Activated CD8-positive, alpha-beta memory T cell treated with anti-CD3 and anti-CD28 coated beads, Interleukin-2, amount 50 U/mL, for 1 hour (primary cell): ENCODE results near the gene PRKCH.

ENCODE experiments used
- DNase-seq: peaks from one replicate; pipeline ENCODE4 v3.0.0-alpha.2; 2020; ENCODE audit errors: extremely low read depth

Gene PRKCH

DNA sequence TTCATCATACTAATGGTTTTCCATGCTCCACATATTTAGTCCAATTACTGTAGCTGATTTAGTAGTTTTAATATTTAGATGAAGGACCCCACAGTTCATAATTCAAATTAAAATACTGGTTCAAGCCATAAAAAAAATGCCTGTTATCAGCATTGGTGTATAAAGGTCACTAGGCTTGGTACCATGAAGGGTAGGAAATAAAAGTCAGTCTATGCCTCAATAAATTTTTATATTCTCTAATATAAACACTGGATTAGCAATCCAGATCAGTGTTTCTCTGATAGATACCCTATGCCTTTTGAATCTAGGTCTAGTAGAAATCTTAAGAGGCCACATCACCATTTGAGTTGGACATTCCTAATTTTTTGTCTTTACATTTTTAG, 210.7 kb downstream of the PRKCH start:
- no peak for DNase-seq

DNA sequence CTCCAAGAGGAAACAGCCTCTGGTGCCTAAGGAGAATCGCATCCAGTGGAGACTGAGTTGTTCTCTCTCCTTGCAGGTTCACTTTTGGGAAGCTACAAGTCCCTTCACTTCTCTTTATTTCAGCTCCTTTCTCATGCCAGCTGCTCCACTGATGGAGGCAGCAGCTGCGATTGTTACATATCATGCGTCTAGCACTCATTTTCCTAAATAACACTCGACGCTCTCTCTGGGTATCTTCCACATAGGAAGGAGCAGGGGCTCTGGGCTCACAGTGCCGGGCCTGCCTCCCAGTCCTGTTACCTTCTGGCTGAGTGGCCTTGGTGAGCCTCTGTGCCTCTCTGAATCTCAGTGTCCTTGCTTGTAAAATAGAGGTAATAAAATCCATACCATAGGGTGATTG, 211.4 kb downstream of the PRKCH start:
- DNase-seq: no peak

DNA sequence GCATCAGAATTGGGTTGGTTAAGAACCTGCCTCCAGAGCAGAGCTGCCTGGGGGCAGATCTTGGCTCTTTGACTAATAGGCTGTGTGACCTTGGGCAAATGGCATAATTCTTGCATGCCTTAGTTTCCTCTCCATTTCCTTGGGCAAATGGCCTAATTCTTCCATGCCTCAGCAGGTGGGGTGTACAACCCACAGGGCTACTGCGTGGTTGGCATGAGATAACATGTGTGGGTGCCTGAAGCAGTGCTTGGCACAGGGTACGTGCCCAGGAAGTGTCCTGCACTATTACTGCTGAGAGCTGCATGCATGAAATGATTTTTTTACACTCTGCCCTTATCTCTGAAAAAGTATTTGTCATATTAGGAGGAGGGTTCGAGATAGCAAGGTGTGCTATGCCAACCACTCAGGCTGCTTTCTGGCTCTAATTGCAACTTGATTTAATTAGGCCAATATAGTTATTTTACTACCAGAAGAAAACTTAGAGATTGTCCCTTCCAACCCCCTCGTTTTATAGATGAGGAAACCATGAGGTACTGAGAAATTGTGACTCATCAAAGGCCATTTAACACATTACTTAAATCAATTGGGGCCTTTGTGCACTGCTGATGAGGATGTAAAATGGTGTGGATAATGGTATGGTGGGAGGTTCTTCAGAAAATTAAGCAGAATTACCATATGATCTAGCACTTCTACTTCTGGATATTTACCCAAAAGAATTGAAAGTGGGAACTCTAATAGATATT, 212.3 kb downstream of the PRKCH start:
- no peak for DNase-seq

DNA sequence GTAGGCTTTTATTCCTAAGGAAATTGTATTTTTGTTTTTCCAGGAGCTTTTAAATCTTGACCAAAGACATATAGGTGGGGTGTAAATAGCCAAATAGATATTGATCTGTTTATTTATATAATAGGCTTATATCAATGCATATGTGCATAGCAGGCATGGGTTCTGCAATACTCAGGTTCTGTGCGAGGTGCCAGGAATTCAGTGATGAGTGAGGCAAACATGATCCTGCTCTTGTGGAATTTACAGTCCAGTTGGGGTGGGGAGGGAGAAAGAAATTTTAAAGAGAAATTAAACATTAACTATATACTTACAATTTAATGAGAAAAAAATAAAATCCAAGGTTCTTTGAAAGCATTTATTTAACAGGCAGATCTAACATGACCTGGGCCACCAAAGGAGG, 213.7 kb downstream of the PRKCH start:
- DNase-seq: no peak

DNA sequence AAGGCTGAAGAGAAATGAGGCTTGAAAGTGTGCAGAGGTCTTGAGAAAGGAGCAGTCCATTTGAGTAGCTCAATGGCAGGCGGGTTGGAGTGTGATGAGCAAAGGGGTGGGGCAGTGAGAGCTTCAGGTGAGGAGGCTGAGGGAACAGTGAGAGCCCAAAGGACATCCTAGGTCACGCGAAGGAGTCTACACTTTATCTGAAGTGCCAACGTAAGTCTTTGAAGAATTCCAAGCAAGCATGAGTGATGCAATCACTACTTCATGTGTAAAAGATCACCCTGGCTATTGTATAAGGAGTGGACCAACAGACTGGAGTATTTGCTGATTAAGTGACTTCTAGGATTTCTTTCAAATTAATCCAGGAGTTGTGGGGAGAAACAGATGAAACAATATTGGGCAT, 214.1 kb downstream of the PRKCH start:
- no peak for DNase-seq

DNA sequence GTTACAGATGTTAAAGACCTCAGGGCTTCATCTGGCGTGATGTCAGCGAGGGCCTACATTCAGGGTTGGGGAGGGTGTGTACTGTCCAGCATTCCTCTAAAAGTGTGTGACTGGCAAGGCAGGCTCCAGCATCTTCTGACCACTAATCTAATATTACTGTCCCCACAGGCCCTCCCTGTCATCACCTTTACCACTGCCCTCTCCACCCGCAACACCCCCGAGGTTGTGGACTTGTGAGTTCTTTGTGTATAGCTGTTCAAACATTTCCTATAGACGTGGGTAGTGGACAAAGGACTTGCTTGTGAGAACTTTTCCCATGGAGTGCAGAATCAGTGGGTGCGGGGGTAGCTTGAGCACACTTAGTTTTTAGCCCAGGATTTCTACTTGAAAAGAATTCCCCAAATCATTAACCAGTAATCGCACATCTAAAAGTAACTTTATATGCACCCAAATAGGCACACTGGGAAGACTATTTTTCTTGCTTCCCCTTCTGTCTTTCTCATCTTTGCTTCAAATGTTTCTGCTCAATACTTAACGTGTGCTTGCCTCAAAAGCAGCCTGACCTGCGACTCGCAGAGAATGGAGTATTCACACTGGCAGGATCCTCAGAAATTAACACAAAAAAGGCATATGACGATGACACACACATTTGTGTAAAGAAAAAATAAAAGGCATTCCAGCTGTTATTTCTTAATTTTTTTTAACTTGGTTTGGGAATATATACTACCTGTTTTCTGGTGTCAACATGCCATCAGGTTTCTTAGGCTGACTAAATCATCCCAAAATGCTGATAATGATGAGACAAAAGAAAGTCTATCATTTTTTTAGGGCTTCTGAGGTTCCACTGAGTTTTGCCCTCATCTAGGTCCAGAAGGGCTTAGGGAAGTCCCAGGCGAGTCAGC, 215.5 kb downstream of the PRKCH start:
- no peak for DNase-seq

DNA sequence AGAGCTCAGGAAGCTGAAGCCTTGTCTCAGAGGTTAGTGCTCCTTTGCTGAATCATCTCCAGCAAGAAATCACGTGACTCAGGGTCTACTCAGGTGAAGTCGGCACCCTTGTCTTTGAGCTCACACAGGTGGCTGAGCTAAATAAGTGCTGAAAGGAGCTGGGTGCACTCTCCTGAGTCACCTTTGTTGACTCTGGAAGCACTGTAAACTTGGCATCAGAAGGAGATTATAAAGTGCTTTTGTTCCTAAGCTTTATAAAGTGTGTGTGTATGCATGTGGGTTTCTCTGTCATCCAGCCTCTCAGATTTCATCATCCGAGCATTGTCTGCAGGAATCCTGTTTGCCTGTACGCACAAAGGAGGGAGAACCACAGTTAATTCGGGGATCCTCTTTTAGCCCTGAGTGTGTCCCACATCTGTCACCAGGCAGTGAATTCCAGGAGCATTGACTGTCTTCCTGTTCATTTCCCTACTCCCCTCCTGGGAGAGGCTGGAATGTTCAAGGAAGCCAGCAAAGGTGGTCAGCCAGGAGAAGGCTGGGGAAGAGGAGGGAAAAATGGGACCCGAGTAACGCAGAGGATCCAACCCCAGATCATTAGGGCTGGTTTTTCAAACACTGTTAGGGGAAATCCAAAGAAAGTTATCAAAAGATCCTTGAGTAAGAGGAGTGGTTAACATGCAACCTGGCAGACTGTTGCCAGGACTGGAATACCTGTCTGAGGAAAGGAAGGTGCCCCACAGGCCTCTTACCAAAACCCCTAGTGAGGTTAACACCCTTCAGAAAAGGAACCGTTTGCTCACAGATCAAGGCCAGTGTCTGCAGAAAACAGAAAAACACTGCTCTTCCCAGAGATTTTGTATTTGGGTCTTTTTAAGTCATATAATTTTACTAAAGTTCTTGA, 216.4 kb downstream of the PRKCH start:
- no peak for DNase-seq

DNA sequence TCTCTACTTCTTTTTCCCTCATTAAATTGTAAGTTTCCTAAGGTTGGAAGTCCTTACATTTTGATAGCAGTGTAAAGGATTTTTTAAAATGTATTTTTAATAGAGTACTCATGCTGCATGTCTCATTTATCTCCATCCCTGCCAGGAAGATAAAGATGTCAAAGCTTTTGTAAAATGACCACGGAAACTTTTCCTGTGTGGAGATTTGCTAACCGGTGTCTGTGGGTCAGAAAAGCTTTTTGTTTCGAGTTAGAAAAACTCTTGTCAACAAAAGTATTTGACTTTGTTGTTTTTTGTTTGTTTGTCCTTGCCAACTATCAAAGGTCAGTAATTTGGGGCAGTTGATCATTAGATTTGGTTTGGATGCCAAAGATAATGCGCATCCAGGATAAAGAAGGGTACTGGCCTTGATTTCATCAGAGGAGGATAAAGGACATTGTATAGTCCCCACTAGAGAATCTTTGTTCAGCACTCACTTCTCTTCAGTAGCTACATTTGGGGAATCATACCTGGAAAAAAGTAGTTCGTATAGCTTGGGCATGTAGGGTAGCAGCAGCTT, 217.2 kb downstream of the PRKCH start:
- DNase-seq: no peak

DNA sequence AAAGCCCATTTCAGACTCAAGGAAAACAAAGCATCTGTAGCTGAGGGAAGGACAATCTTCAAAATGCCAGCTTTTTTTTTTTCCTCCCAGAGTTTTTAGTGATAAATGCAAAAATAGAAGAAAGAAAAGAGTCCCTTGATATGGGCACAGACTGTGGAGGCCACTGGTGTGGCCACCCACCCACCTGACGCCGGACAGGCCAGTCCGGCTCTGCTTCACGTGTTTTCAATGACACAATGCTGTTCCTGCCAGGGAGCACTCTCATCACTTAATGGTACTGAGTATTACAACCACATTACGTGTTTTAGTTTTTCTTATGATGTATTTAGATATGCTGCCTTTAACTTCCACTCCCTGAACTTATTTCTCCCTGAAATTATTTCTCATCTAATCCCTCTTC, 218.3 kb downstream of the PRKCH start:
- DNase-seq: no peak

DNA sequence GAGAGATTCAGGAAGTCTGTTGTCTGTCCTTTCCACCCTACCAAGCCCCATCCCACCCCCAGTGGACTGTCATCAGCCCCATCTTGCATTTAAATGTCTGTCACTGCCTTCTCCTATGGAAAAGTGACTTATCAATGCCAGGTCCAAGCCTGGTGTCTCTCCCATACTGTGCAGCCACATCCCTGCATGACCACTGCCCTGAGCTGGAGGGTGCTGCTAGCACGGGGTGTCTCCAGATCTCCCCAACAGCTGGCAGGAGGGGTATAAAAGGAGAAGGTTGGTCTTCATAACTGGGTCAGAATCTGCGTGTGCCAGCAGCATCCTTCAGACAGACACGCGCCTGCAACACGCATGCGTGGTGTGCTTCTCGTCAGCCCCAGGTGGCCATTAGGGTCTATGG, 219.6 kb downstream of the PRKCH start:
- no peak for DNase-seq

DNA sequence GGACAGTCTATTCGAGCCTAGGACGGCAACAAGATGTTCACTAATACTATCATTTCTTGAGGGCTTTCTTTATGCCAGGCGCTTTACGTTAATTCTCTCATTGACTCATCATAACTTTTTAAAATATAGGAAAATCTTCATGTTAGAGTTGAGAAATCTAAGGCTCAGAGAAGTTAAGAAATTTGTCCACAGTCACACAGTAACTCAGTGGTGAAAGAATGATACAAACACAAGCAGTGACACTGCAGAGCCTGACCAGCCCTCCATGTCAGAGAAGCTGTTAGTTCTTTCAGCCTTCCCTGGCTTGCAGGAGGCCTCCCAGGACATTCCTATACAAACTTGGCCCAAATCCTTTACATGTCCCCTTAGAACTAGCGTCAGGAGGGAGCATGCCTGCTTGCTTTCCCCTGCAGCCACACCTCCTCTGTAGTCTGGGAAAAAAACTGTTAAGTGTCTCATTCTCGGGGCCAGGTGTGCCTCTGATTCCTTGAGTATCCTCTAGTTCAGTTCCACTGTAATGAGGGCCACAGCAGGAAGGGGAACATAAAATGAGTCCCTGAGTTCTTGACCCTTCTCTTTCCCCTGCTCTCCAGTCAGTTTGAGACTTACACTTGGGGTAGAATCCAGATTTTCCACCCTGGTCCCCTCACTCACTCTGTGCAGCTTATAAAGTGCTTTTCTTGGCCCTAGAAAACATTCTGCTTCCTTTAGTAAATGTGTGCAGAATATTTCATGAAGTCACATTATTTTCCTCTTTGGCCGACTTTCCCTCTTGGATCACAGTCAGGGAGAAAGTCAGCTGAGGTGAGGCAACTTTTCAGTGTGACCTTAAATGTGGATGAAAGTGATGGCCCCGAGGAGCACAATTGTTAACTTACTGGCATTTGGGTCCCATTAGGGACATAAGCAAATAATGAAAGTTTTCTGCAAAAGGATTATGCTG, 221.7 kb downstream of the PRKCH start:
- DNase-seq: no peak

DNA sequence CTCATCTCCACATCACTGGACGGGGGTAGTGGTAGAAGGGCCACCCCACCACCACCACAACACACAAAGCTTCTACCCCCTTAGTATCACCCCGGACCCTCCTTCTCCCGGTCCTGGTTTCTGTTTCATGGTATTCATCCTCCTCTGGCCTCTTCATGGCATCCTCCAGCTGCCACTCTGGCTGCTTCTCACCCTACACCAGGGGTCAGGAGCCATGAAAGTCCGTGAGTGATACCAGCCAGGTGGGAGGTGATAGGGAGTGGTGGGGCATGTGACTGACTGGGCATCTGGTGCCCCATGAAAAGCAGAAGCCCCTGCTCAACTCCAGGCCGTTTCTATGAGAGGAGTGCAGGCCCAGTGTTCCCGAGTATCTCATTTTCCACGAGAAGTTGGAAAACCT, 222.6 kb downstream of the PRKCH start:
- no peak for DNase-seq

DNA sequence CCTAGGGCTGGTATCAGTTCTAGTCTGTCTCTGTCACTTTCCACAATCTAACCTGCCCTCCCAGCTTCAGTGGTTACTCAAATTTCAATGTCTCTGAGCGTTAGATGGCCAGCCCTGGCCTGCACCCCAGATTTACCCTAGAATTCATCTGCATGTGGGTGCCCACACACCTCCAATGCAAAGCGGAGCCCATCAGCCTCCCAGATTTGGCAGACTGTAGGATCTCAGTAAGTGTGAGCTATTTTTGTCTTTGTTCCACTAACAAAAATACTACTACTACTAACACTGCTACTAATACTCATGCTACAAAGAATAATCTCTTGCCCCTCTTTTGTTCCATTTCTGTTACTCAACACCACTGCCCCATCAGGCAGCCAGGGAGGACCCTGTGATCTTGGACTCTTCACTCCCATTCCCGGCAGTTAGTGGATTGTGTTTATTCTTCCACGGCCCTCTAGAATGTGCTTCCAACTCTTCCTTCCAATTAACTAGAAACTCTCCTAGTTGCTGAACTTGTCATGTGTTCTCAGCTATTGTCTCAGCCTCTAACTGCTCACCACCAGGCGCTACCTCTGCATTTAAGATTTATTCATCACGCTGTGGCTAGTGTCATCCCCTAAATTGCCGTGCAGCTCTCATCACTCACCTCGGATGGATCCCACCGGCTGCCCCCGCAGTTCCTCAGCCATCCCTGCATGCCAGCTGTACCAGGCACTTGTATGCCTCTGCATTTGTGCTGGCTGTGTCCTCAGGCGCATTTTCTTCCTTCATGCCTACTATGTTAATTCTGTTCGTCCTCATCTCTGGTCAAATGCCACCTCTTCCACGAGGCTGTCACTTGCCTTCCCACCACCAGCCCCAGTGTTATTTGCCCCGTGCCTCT, 223.3 kb downstream of the PRKCH start:
- DNase-seq: no peak

DNA sequence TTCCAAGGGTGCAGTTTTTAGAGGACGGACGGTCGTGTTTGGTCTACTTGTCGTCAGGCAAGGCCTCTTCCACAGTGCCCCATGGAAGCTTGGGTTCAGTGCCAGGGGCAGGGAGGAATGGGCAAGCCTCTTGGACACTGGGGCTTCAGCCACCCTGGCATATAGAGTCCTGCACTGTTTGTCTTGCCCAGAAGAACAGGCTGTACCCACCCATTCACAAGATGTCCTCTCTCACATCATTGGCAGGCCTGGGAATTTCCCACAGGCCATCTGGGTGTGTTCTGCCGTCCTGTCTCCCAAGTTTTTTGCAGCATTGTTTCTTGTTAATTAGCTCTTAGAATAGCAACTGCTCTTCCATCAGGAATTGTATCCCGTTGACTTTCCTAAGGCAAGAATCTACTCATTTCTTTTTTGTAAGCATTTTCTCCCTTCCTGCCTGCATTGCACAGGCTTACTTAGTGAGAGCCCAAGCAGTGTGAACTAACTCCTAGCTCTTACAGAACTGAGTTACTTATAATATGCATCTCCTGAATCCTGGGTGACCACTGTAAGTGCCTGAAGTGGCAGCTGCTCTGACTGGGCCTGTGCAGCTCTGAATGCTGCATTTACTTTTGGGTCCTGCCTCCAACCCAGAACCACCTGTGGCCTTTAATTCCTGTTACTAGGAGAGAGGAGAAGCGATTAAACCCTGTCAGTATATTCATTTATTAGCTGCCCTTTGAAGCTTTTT, 224.5 kb downstream of the PRKCH start:
- no peak for DNase-seq

DNA sequence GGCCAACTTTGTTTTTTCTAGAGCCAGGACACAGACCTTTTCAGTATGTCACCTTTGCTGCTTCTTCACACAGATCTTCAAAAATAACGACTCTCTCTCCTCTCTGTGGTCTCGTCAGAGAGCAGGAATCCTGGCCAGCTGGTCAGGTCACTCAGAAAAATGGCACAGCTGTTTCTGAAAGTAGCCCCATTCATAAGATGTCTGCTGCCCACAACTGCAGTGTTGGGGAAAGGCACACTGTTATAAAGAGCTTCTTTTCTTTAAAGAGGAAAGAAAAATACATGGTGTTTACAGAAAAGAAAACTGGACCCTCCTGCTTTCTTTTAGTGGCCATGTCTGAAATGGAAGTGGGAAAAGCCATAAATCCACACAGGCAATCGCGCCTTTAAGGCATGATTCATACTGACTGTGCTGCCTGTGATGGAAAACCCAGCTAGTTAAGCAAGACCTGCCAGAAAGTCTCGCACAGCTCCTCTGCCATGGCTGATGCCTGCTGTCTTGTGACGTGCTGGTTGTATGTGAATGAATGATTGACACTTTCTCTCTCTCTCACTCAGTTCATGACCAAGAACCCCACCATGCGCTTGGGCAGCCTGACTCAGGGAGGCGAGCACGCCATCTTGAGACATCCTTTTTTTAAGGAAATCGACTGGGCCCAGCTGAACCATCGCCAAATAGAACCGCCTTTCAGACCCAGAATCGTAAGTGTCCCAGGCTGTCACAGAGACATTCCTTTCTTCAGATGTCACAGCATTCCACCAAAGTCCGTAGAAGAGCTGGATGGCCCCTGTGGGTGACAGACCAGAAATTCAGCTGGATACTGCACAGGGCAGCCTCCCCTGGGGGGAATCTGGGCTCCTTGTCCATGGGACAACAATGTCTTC, 226.0 kb downstream of the PRKCH start:
- DNase-seq: no peak

DNA sequence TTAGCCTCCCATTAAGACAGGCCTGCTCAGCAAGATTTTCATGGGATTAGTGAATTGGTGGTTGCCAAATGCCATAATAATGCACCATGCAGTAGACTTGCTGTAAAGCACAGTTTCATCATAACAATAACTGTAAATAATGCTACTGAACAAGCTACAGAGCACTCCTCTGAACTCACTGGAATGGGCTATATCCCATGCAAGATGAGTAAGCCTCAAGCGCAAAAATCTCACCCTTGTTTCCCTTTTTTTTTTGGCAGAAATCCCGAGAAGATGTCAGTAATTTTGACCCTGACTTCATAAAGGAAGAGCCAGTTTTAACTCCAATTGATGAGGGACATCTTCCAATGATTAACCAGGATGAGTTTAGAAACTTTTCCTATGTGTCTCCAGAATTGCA, 228.0 kb downstream of the PRKCH start:
- no peak for DNase-seq

DNA sequence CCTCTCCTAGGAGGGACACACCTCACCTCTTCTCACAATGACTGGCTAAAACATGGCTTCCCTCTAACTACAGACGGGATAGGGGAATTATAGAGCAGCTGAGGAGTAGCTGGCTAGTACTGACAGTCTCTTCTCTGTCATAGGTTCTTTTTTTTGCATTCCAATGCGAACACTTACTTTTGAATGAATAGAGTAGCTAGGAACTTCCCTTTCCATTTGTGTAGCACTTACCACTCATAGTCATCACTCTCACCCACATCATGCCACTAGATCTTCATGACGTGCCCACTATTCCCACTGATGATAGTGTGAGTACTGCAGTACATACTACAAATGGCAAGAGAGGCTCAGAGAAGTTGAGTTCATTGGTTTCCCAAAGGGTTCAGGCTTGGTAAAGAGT, 230.0 kb downstream of the PRKCH start:
- DNase-seq: no peak

DNA sequence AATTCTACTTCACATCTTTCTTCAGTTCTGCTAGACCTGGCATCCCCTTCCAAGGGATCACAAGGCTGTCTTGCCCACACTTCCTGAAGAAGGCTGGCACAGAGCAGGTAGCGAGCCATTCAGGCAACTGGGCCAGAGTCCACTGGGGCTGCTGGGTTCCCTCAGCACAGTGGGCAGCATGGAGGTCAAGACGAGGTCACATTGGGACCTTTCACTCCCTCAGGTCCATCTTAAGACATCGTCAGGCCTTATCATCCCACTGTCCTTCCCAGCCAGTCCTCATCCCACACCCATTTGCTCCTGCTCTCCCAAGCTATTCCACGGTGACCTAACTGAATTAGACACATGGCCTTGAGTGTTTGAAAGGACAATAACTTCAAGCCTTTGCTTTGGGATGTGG, 230.9 kb downstream of the PRKCH start:
- DNase-seq: no peak
